ENCODE data around the gene FBXO36. TPM values are rescaled to one million over a fixed set of nuclear protein-coding genes. Genes with fewer than 3 reads are reported as not detected.
"Not testable (repeated sequence)": the region's sequence is repeated elsewhere in the genome, so short reads cannot be mapped to it uniquely, and the experiment has no call there.

The FBXO36 gene
- total RNA-seq, 6 experiments from 2014 or later: 1.3 to 2.9 (median 2.4) TPM

DNA sequence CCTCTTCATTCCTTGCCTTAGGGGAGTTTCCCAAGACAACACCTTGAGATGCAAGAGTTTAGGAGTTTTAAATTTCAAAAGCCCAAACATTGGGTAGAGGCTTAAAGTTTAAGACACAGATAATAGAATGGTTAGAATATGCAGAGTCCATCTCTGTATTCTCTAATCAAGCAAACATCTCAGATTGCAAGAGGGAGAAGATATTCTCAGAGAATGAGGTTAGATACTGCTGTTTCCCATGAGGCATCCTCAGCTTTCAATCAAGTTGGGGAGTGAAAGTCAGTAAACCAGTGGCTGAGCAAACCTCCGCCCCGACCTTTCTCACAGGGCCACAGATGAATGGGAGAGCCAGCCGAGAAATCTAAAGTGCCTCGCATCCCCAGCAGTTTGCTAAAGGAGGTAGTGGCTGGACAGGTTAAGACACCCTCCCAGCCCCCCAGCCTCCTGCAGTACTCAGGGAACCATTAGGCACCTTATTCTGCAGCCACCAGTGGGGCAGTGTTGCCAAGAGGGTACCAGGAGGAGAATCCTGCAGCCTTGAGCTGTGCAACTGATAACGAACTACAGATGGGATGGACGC is 30.0 kb downstream of the FBXO36 start:
- H3K4me3 Mint-ChIP-seq: no peak overlapping the region
- H3K36me3 Mint-ChIP-seq (ENCODE audit: low read depth): no peaks in the 10 kb centered on the region
- no peaks in the 10 kb centered on the region for H3K4me1 Mint-ChIP-seq (ENCODE audit: low read depth)
- no peaks in the 10 kb centered on the region for H3K9me3 Mint-ChIP-seq
- TF ChIP-seq, protein P1, sequence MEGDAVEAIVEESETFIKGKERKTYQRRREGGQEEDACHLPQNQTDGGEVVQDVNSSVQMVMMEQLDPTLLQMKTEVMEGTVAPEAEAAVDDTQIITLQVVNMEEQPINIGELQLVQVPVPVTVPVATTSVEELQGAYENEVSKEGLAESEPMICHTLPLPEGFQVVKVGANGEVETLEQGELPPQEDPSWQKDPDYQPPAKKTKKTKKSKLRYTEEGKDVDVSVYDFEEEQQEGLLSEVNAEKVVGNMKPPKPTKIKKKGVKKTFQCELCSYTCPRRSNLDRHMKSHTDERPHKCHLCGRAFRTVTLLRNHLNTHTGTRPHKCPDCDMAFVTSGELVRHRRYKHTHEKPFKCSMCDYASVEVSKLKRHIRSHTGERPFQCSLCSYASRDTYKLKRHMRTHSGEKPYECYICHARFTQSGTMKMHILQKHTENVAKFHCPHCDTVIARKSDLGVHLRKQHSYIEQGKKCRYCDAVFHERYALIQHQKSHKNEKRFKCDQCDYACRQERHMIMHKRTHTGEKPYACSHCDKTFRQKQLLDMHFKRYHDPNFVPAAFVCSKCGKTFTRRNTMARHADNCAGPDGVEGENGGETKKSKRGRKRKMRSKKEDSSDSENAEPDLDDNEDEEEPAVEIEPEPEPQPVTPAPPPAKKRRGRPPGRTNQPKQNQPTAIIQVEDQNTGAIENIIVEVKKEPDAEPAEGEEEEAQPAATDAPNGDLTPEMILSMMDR (IDR thresholded peaks at IDR 0.05): no peak
- no peak overlapping the region for H3K27ac Mint-ChIP-seq
- no peaks in the 10 kb centered on the region for H3K27me3 Mint-ChIP-seq (ENCODE audit: insufficient read depth)
- DNase-seq: no peak

DNA sequence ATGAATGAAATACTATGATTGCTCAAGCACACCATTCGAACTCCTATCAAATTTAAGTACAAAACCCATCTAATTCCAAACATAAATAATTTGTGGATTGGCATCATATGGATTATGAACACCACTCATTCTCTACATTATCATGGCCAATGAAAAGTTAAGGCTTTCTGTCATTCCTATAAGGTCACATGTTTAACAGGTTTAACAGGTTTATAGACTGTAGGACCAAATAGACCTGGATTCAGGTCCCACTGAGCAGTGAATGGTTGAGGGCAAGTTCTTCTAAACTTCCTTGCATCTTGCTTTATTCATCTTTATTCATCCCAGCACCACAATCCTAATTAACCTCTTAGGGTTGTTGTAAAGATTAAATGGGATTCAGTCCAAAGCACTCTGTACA is 33.4 kb downstream of the FBXO36 start:
- no peaks in the 10 kb centered on the region for H3K9me3 Mint-ChIP-seq
- no peak overlapping the region for H3K27ac Mint-ChIP-seq
- TF ChIP-seq, protein P1 (IDR thresholded peaks at IDR 0.05): no peak
- no peaks in the 10 kb centered on the region for H3K4me1 Mint-ChIP-seq (ENCODE audit: low read depth)
- H3K36me3 Mint-ChIP-seq (ENCODE audit: low read depth): no peaks in the 10 kb centered on the region
- no peaks in the 10 kb centered on the region for H3K27me3 Mint-ChIP-seq (ENCODE audit: insufficient read depth)
- DNase-seq: no peak
- H3K4me3 Mint-ChIP-seq: no peak overlapping the region

DNA sequence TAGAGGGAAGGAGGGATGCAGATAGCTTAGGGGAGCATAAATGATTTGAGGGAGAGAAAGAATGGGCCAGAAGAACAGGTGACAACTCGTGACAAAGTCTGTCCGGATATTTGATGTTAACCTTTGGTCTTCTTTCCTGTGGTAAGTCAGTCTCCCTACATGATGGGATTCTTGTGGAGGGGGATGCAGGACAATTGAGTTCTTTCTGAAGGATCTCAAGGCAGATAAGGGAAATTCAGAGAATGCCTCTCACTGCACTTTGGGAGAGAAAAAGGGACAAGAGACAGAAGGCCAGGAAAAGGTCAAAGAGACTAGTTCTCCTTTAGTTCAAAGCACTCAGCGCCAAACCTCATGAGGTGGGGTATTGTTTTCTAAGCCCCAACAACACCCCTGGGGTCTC is 34.2 kb downstream of the FBXO36 start:
- DNase-seq: no peak
- no peaks in the 10 kb centered on the region for H3K27me3 Mint-ChIP-seq (ENCODE audit: insufficient read depth)
- TF ChIP-seq, protein P1 (IDR thresholded peaks at IDR 0.05): no peak
- H3K4me1 Mint-ChIP-seq (ENCODE audit: low read depth): no peaks in the 10 kb centered on the region
- no peaks in the 10 kb centered on the region for H3K9me3 Mint-ChIP-seq
- no peaks in the 10 kb centered on the region for H3K36me3 Mint-ChIP-seq (ENCODE audit: low read depth)
- H3K27ac Mint-ChIP-seq: no peak overlapping the region
- no peak overlapping the region for H3K4me3 Mint-ChIP-seq

DNA sequence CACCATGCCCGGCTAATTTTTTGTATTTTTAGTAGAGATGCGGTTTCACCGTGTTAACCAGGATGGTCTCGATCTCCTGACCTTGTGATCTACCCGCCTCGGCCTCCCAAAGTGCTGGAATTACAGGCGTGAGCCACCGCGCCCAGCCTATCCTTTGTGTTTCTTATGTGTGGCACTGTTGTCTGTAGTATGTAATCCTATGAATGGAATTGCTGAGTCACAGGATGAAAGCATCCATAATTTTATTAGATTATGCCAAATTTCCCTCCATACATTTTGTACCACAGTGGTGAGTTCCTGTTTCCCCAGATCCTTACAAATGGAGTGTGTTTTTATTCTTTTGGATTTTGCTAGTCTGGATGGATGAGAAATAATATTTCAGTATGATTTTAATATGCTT is 41.3 kb downstream of the FBXO36 start:
- not testable (repeated sequence) for H3K27me3 Mint-ChIP-seq (ENCODE audit: insufficient read depth); H3K27ac Mint-ChIP-seq; H3K4me1 Mint-ChIP-seq (ENCODE audit: low read depth); DNase-seq; H3K36me3 Mint-ChIP-seq (ENCODE audit: low read depth); H3K4me3 Mint-ChIP-seq; H3K9me3 Mint-ChIP-seq

DNA sequence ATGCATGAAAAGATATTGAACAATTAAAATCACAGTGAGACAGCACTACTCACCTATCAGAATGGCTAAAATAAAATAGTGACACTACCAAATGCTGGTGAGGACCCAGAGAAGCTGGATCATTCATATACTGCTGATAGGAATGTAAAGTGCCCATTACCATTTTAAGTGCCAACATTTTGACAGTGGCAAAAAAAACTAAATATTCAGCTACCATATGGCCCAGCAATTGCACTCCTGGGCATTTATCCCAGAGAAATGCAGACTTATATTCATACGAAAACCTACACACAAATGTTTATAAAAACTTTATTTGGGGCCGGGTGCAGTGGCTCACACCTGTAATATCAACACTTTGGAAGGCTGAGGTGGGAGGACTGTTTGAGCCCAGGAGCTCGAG is 47.6 kb downstream of the FBXO36 start:
- H3K4me1 Mint-ChIP-seq (ENCODE audit: low read depth): peaks cover 12% of the 10 kb centered on the region
- DNase-seq: no peak
- no peaks in the 10 kb centered on the region for H3K36me3 Mint-ChIP-seq (ENCODE audit: low read depth)

DNA sequence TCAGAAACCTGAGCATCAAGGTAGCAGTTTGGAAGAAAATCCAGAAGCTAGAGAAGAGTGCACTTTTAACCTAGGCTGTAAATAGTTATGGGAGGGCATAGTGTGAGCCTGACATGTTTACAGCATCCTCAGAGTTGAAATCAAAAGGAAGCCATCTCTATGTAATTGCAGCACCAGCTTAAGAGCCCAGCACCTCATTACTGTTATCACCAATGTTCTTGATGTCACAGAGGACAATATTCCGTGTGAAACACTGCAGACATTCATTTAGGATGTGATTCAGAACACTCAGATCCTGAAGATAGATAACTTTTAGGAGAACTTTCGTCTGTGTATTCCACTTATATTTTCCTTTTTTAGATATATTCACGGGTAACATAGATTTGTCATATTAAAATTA is 48.1 kb downstream of the FBXO36 start:
- TF ChIP-seq, protein P1 (IDR thresholded peaks at IDR 0.05): no peak
- Mint-ChIP-seq H3K9me3 (no peaks in the 10 kb centered on the region), H3K27ac (no peak overlapping the region), H3K4me1 (ENCODE audit: low read depth) (peaks cover 17% of the 10 kb centered on the region), H3K27me3 (ENCODE audit: insufficient read depth) (peaks cover 2% of the 10 kb centered on the region; the same call in 1 of the 2 replicates), H3K4me3 (no peak overlapping the region), H3K36me3 (ENCODE audit: low read depth) (no peaks in the 10 kb centered on the region)
- DNase-seq: no peak

More for the DNA sequence above, 47.6 kb downstream of the FBXO36 start:
- no peaks in the 10 kb centered on the region for H3K9me3 Mint-ChIP-seq
- no peak overlapping the region for H3K4me3 Mint-ChIP-seq
- H3K27me3 Mint-ChIP-seq (ENCODE audit: insufficient read depth): peaks cover 2% of the 10 kb centered on the region; the same call in 1 of the 2 replicates
- no peak overlapping the region for H3K27ac Mint-ChIP-seq
- TF ChIP-seq, protein P1 (IDR thresholded peaks at IDR 0.05): no peak

All from HFFc6 (cell line).